ENCODE measurements around the gene ZBTB7B. TPM values are rescaled to one million over a fixed set of nuclear protein-coding genes. Genes with fewer than 3 reads are reported as not detected.
A peak's percentile ranks its signal among the peaks of the same experiment; 100 is the strongest.

ZBTB7B gene
- total RNA-seq, 2 experiments from 2014 or later = 16.3 to 23.2 TPM

GRCh38 chr1:155005076-155006011 is 2.7 kb downstream of the ZBTB7B start:
- CTCF ChIA-PET (ENCODE audit: unreplicated experiment) = interaction anchor here (0.7 kb wide), 1 partner anchor 1144 kb away, joined by 5 read pairs; no protein-coding TSS in a partner anchor
- POLR2A ChIA-PET = interaction anchor here (0.7 to 2.0 kb wide), 4 partner anchors 11 to 866 kb away, joined by 3 to 10 read pairs (median 4); no protein-coding TSS in a partner anchor
- Histone ChIP-seq H3K27ac (ENCODE audit: low read depth, low read length, poor library complexity, severe bottlenecking) (peak overlapping the region; percentile 77), H3K4me3 (ENCODE audit: low read depth, low read length, poor library complexity, severe bottlenecking) (peak overlapping the region; percentile 87), H3K9me3 (ENCODE audit: low read length) (no peaks in the 10 kb centered on the region), H3K4me1 (ENCODE audit: insufficient read depth, low read length, poor library complexity, severe bottlenecking) (peaks cover 64% of the 10 kb centered on the region), H3K36me3 (ENCODE audit: insufficient read depth, low read length) (no peaks in the 10 kb centered on the region), H4K20me1 (ENCODE audit: insufficient read depth, low read length) (no peaks in the 10 kb centered on the region), H3K4me2 (ENCODE audit: low read length) (peak overlapping the region; percentile 93), H2AFZ (ENCODE audit: low read length) (no peak overlapping the region), H3K9me2 (ENCODE audit: insufficient read depth, low read length) (no peaks in the 10 kb centered on the region), H3K79me2 (ENCODE audit: insufficient read depth, low read depth, low read length) (peaks cover 10% of the 10 kb centered on the region; the same call in 1 of the 2 replicates)
- TF ChIP-seq EZH2phosphoT487 (IDR thresholded peaks at IDR 0.05; ENCODE audit: borderline replicate concordance, low read depth, low read length) = no peak
- TF ChIP-seq, protein P1, sequence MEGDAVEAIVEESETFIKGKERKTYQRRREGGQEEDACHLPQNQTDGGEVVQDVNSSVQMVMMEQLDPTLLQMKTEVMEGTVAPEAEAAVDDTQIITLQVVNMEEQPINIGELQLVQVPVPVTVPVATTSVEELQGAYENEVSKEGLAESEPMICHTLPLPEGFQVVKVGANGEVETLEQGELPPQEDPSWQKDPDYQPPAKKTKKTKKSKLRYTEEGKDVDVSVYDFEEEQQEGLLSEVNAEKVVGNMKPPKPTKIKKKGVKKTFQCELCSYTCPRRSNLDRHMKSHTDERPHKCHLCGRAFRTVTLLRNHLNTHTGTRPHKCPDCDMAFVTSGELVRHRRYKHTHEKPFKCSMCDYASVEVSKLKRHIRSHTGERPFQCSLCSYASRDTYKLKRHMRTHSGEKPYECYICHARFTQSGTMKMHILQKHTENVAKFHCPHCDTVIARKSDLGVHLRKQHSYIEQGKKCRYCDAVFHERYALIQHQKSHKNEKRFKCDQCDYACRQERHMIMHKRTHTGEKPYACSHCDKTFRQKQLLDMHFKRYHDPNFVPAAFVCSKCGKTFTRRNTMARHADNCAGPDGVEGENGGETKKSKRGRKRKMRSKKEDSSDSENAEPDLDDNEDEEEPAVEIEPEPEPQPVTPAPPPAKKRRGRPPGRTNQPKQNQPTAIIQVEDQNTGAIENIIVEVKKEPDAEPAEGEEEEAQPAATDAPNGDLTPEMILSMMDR (conservative IDR thresholded peaks at IDR 0.05; ENCODE audit: low read length) = no peak
- intact Hi-C loops (cut with micrococcal nuclease; ENCODE audit: unreplicated experiment) = no loop called here
- DNase-seq (ENCODE audit: low spot score) = peak; percentile 57
- BruUV-seq (replicated peaks) = no TSS peak

DNA sequence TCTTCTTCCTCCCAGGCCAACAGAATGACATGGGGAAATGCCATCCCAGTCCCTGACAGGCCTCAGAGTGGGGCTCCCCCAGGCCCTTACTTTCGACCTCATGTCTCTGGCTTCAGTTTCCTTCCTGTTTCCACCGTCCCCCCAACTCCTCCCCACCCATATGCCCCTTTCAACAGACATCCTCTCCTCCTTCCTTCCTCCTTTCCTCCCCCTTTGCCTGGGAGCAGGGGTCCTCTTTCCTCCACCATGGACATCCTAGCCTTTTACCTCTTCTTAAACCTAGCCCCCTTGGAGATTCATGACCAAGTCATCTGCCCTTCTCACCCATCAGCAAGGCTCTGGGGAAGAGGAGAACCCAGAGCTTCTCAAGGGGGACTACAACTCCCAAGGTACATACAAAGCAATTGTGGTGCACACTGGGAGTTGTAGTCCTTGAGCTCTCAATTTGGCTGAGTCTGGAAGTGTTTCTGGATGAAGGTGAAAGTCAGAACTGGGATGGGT is 4.0 kb downstream of the ZBTB7B start:
- H3K36me3 ChIP-seq (ENCODE audit: insufficient read depth, low read length) = no peaks in the 10 kb centered on the region
- peaks cover 61% of the 10 kb centered on the region for H3K4me1 ChIP-seq (ENCODE audit: insufficient read depth, low read length, poor library complexity, severe bottlenecking)
- peak overlapping the region; percentile 12 for H3K4me3 ChIP-seq (ENCODE audit: low read depth, low read length, poor library complexity, severe bottlenecking)
- ChIA-PET CTCF (ENCODE audit: unreplicated experiment) (interaction anchor here (1.1 kb wide), 1 partner anchor 168 kb away, joined by 3 read pairs; no protein-coding TSS in a partner anchor), POLR2A (no interaction called here)
- peak overlapping the region; percentile 93 for H3K4me2 ChIP-seq (ENCODE audit: low read length)
- TF ChIP-seq EZH2phosphoT487 (IDR thresholded peaks at IDR 0.05; ENCODE audit: borderline replicate concordance, low read depth, low read length) = no peak
- TF ChIP-seq, protein P1 (conservative IDR thresholded peaks at IDR 0.05; ENCODE audit: low read length) = no peak
- no peaks in the 10 kb centered on the region for H3K9me3 ChIP-seq (ENCODE audit: low read length)
- no peaks in the 10 kb centered on the region for H4K20me1 ChIP-seq (ENCODE audit: insufficient read depth, low read length)
- intact Hi-C loops (cut with micrococcal nuclease; ENCODE audit: unreplicated experiment) = no loop called here
- H3K79me2 ChIP-seq (ENCODE audit: insufficient read depth, low read depth, low read length) = peaks cover 10% of the 10 kb centered on the region; the same call in 1 of the 2 replicates
- no peak overlapping the region for H2AFZ ChIP-seq (ENCODE audit: low read length)
- BruUV-seq (replicated peaks) = no TSS peak
- H3K27ac ChIP-seq (ENCODE audit: low read depth, low read length, poor library complexity, severe bottlenecking) = peak overlapping the region; percentile 77
- no peaks in the 10 kb centered on the region for H3K9me2 ChIP-seq (ENCODE audit: insufficient read depth, low read length)
- peak; percentile 71 for DNase-seq (ENCODE audit: low spot score)

Data from OCI-LY7 (cell line).